NCI-H1694 treated with DMSO at 0.1 percent for 48 hours (cell line): ENCODE data around the gene NR3C2.

Source experiments
- DNase-seq: peaks from one replicate; lab custom pipeline; 2025; lab: John Stamatoyannopoulos, UW

The NR3C2 gene

DNA sequence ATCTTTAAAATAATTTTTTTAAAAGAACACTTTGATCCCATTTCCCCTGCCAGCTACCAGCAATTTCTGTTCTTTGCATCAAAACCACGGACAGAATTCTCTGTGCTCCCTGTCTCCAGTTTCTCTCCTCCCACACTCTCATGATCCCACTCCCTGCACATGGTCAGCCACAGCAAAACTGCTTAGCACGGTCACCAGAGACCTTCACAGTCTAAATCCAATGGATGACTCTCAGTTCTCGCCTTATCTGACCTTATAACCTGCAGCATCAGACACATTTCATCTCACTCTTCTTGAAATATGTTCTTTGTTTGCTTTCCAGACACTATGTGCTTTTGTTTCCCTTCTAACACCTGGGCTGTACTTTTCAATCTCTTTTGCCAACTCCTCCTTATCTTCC is 131.5 kb downstream of the NR3C2 start:
- no peak for DNase-seq

- DNase-seq, result no peak
Observed at GRCh38 chr4:148305751-148306150, 136.5 kb downstream of the NR3C2 start.

DNA sequence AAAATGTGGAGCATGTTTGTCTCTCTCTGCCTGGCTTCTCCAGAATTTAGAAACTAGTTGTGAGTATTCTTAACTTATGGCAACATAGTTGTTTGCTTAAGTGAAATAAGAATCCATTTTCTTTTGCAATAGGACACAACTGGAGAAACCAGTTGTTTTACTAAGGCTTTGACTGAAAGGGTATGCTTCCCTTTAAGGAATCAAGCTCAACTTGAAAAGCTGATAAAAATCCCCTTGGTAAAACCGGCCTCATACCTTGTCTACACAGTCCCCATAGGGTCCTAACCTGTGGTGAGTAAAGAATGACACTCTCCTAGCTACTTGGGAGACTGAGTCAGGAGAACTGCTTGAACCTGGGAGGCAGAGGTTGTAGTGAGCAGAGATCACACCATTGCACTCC is 139.8 kb downstream of the NR3C2 start:
- no peak for DNase-seq

- DNase-seq, result no peak
Observed at GRCh38 chr4:148300877-148301276, 141.3 kb downstream of the NR3C2 start.

DNA sequence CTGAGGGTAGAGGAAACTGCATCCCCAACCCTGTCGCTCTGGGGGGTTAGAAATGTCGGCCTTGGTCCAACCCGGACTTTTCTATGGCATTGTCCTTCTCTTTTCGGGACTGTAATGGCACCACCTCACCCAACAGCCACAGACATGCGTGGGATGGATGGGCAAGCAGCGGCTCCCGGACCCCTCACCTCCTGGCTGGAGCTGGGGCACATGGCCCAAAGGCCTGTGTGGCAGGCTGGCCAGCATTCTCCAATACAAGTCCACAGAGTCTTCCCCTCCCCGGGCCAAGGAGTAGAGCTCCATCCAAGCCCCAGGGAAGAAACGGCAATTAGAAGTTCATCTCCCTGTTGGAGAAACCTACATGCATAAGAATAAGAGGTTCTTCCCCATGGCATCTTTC is 142.9 kb downstream of the NR3C2 start:
- no peak for DNase-seq

GRCh38 chr4:148296498-148296897 is 145.7 kb downstream of the NR3C2 start:
- DNase-seq, result no peak

DNA sequence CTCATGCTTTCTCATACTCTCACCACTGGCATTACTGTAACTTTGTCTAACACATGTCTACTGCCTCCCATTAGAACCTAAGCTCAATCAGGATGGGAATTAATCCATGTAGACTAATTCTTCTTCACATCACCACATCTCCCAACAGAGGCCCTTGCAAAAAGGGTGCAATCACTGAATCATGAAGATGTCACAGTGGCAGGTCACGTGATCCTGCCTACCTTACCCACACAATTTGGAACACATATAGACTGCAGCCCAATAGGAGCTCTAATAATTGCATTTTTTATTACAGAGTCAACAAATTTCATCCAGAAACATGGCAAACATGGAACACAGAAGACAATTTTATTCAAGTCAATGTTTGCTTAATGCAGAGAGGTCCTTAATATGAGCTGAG is 146.6 kb downstream of the NR3C2 start:
- no peak for DNase-seq

DNA sequence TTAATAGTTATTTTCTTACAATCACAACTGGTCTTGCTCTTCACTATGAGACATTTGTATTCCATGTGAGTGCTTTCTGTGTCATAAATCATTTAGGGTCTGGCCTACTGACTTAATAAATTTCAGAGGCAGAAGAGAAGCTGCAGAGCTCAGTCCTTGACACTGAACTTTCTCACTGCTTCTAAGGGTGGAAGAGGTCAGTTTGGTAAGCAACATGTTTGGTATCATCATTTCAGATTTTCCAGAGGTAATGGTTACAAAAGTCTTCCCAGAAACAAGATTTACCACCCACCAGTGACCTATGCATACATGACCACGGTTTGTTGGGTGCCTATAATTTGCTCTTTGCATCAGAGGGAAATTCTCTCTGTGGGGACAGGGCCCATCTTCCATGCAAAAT is 148.6 kb downstream of the NR3C2 start:
- no peak for DNase-seq

GRCh38 chr4:148292686-148293085 is 149.5 kb downstream of the NR3C2 start:
- no peak for DNase-seq

DNA sequence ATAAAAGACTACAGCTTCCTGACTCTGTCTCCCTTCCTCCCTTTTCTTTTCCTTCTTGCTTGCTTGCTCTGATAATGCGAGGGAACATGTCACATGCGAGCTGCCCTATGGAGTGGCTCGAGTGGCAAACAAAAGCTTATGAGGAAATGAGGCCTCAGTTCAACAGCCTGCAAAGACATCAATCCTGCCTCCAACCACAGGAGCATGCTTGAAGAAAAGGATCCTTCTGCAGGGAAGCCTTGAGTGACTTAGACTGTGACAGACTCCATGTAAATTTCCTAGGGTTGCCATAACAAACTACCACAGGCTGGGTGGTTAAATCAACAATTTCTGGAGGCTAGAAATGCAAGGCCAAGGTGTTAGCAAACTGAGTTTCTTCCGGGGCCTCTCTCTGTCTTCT is 152.5 kb downstream of the NR3C2 start:
- no peak for DNase-seq

DNA sequence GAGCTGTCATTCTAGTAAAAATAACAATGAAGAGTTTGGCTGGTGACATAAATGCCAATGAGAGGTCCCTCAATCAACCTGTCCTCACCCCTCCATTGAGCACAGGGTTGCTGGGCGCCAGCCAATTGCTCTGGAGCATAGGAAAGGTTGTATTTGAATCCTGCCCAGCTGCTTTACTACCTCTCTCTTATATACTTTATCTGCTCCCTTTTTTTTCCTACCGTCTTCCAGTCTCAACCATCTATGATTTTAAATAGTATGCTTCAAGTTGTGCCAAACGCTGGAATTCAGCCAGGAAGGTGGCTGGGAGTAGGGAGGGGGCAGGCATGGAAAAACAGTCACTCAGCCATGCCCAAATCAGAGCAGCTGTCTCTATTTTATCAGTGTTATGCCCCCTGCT is 153.8 kb downstream of the NR3C2 start:
- DNase-seq, result no peak

- no peak for DNase-seq
Observed at GRCh38 chr4:148287111-148287510, 155.1 kb downstream of the NR3C2 start.

DNA sequence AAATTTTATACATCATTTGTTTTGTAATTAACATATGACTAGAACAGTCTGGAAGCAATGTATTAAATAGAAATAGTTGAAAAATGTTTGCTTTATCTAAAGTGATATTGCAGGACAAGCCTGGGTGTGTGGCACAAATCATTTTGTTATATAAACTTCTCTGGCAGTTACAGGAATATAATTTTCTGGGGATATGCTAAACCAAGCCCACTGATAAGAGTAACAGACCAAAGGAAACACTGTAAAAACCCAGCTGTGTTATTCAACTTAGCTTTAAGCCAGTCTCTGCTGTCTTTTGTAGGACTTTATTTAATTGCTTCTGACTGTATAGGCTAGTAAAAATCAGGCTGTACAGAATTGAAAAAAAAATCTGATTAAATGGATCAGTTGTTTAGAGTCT is 156.2 kb downstream of the NR3C2 start:
- DNase-seq, result no peak

DNA sequence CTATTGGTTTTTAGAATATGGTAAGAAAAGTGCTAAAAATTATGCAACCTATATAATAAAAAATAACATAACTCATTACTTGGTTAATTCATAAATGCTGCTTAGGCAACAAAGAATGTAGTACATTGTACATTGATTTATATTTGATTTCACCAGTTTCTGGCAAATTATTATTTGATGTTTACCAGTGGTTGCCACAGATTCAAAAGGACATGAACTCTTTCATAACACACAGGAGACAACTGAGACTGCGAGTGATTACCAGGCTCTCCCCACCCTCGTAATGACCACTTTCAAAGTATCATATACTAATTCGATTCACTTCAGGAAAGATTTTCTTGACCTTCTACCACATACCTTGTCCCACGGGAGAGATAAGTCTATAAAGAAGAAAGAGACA is 158.5 kb downstream of the NR3C2 start:
- DNase-seq, result no peak

- DNase-seq, result no peak
Observed at GRCh38 chr4:148278310-148278709, 163.9 kb downstream of the NR3C2 start.

DNA sequence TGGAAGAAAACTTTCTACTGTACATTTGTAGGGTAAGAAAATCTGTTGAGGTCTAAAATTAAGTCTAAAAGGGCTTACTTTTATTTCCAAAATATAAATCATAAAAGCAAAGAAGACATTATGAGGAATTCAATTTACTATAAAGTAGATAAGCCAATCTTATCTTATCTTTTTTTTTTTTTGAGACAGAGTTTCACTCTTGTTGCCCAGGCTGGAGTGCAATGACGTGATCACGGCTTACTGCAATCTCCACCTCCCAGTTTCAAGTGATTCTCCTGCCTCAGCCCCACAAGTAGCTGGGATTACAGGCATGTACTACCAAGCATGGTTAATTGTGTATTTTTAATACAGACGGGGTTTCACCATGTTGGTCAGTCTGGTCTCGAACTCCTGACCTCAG is 166.9 kb downstream of the NR3C2 start:
- no peak for DNase-seq

DNA sequence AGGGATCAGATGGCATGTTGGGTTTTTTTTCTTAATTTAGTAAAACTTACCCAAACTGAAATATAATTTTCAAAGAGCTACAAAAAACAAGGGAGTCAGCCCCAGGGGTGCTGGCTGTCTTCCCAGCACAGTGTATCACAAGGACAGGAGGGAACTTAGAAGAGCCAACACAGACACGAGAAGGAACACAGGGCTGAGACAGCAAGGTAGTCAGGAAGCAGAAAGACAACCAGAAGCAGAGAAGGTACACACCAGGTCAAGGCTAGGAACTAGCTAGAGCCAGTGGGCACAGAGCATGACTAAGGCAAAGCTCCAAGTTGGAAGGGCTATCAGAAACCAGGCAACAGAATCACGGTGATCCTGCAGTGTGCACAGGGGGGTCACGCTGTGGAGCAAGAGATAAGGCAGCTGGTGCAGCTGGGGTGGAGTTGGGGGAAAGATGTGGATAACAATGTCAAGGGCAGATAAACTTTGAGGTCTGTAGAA is 168.7 kb downstream of the NR3C2 start:
- no peak for DNase-seq

GRCh38 chr4:148271166-148271565 is 171.0 kb downstream of the NR3C2 start:
- DNase-seq, result no peak

- DNase-seq, result no peak
Observed at GRCh38 chr4:148270630-148271029, 171.6 kb downstream of the NR3C2 start.

GRCh38 chr4:148268835-148269234 is 173.4 kb downstream of the NR3C2 start:
- DNase-seq, result no peak

DNA sequence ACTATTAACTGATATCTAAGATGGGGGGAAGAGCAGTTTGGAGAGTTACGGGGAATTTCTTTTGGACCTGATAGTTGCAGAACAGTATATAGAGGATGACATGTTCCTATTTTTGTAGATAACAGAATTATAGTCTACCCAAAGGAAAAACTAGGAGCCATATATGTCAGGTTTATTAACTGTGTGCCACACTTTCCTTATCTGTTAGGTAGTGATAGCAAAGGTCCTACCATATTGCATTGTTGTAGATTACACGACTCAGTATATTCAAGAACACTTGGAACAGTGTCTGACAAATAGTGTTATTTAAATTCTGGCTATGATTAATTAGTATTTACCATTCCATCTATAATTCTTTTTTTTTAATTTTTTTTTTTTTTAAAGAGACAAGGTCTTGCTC is 175.3 kb downstream of the NR3C2 start:
- no peak for DNase-seq

DNA sequence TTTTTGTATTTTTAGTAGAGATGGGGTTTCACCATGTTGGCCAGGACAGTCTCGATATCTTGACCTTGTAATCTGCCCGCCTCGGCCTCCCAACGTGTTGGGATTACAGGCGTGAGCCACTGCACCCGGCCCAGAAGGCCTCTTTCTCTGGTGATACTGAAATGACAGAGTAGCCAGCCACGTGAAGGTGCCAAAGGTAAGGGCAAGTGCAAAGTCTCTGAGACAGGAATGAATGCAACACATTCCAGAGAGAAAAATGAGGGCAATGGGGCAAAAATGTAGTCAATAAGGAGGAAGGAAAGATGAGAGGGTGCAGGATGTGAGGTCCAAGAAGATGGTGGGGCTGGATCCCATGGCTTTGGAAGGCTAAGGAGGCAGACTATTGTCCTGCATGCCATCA is 176.0 kb downstream of the NR3C2 start:
- DNase-seq, result no peak

DNA sequence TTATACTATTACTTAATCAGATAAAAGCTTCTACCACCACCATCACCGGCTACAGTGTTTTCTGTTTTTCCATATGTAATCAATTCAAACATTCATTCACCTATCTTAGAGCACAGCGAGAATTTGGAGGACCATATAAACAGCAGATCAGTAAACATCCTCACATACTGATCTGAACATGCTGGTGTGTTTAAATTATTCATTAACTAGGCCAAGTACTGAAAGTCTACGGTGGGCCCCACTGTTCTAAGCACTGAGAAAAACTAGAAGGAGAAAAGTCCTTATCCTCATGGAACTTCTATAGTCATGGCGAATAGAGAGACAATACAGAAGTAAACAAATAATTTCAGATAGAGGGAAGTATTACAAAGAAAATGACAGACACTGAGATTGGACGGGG is 176.6 kb downstream of the NR3C2 start:
- DNase-seq, result no peak

GRCh38 chr4:148263802-148264201 is 178.4 kb downstream of the NR3C2 start:
- no peak for DNase-seq

DNA sequence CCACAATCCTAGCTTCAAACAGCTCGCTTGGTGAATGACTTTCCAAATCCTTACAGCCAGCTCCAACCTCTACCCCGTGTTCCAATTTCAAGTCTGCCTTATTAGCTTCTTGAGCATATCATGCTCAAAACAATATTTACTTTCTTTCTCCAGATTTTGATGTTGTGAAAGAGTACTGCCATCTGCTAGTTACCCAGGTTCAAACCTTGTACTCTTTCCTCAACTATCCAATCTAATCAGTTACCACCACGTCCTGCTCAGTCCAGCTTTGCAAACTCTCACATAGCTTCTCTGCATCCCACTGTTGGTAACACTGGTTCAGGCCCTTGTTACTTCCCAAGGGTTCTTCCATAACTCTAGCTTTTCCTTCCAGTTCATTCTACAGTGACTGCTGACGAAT is 179.1 kb downstream of the NR3C2 start:
- no peak for DNase-seq
